ENCODE results near the gene LRMDA. TPM values are rescaled to one million over a fixed set of nuclear protein-coding genes. Genes with fewer than 3 reads are reported as not detected.

Gene LRMDA
- polyA plus RNA-seq, 1 donor (not counting 4 experiments of a cell fraction or from before 2014, with no cell fraction given), result not detected

DNA sequence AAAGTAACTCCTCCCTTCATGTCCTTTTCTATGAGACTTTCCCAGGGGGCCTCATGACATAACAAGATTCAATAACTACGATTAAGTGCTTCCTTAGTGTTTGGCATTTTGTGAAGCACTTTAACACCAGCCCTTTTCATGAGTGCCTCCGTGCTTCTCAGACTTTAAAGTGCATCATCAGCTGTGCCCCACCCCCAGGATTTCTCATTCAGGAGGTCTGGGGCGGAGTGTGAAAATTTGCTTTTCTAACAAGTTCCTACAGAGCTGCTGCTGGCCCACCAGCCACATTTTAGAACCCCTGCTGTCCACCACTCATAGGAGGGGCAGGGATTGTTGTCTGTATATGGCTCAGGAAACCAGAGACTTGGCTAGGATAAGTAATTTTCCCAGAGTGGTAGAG lies 445.3 kb downstream of the LRMDA start:
- H3K79me2 ChIP-seq (ENCODE audit: control insufficient read depth, insufficient read depth, low read length), result no peaks in the 10 kb centered on the region
- H3K9me3 ChIP-seq (ENCODE audit: control insufficient read depth, low read depth, low read length), result no peaks in the 10 kb centered on the region
- FAIRE-seq, result no peak
- no peaks in the 10 kb centered on the region for H3K9me1 ChIP-seq (ENCODE audit: control insufficient read depth, extremely low read depth, insufficient read depth, low read length)
- H3K4me2 ChIP-seq (ENCODE audit: control insufficient read depth, extremely low read depth, insufficient read depth, low read depth, low read length), result no peak overlapping the region
- no peaks in the 10 kb centered on the region for H3K27me3 ChIP-seq (ENCODE audit: control insufficient read depth, extremely low read depth, insufficient read depth, low read length)
- H2AFZ ChIP-seq (ENCODE audit: control insufficient read depth, low read length), result no peak overlapping the region
- H3K36me3 ChIP-seq (ENCODE audit: control insufficient read depth in 2 of 2, extremely low read depth in 1 of 2, insufficient read depth in 2 of 2, low read length in 2 of 2), result no peaks in the 10 kb centered on the region
- no peaks in the 10 kb centered on the region for H3K4me1 ChIP-seq (ENCODE audit: control insufficient read depth, extremely low read depth, insufficient read depth, low read length)
- no peak overlapping the region for H3K27ac ChIP-seq (ENCODE audit: control insufficient read depth, insufficient read depth, low read length)
- no peaks in the 10 kb centered on the region for H4K20me1 ChIP-seq (ENCODE audit: control insufficient read depth, extremely low read depth, insufficient read depth, low read length)
- no peak overlapping the region for H3K4me3 ChIP-seq (ENCODE audit: control insufficient read depth in 2 of 3, extremely low read depth in 1 of 3, insufficient read depth in 2 of 3, low read depth in 1 of 3, low read length in 3 of 3)
- dilution Hi-C loops (cut with MboI; ENCODE audit: extremely low pct_ligation_motif_present, low sequenced_read_pairs), result no loop called here
- no peak for TF ChIP-seq EZH2 (IDR thresholded peaks at IDR 0.05; ENCODE audit: low read length)
- TF ChIP-seq, protein P1, sequence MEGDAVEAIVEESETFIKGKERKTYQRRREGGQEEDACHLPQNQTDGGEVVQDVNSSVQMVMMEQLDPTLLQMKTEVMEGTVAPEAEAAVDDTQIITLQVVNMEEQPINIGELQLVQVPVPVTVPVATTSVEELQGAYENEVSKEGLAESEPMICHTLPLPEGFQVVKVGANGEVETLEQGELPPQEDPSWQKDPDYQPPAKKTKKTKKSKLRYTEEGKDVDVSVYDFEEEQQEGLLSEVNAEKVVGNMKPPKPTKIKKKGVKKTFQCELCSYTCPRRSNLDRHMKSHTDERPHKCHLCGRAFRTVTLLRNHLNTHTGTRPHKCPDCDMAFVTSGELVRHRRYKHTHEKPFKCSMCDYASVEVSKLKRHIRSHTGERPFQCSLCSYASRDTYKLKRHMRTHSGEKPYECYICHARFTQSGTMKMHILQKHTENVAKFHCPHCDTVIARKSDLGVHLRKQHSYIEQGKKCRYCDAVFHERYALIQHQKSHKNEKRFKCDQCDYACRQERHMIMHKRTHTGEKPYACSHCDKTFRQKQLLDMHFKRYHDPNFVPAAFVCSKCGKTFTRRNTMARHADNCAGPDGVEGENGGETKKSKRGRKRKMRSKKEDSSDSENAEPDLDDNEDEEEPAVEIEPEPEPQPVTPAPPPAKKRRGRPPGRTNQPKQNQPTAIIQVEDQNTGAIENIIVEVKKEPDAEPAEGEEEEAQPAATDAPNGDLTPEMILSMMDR (optimal IDR thresholded peaks at IDR 0.05 in 1 of 3, IDR thresholded peaks at IDR 0.05 in 1 of 3, conservative IDR thresholded peaks at IDR 0.05 in 1 of 3; ENCODE audit: extremely low read depth in 1 of 3, insufficient read depth in 2 of 3, low read length in 3 of 3), result no peak
- no peak for DNase-seq (ENCODE audit: low read depth, low spot score)
- H3K9ac ChIP-seq (ENCODE audit: control insufficient read depth, extremely low read depth, insufficient read depth, low read length), result no peak overlapping the region

- no peak for FAIRE-seq
- Histone ChIP-seq H3K4me3 (ENCODE audit: control insufficient read depth in 2 of 3, extremely low read depth in 1 of 3, insufficient read depth in 2 of 3, low read depth in 1 of 3, low read length in 3 of 3) (no peak overlapping the region), H4K20me1 (ENCODE audit: control insufficient read depth, extremely low read depth, insufficient read depth, low read length) (no peaks in the 10 kb centered on the region), H3K9me3 (ENCODE audit: control insufficient read depth, low read depth, low read length) (no peaks in the 10 kb centered on the region), H3K27ac (ENCODE audit: control insufficient read depth, insufficient read depth, low read length) (no peak overlapping the region), H3K27me3 (ENCODE audit: control insufficient read depth, extremely low read depth, insufficient read depth, low read length) (no peaks in the 10 kb centered on the region), H3K79me2 (ENCODE audit: control insufficient read depth, insufficient read depth, low read length) (no peaks in the 10 kb centered on the region), H3K9ac (ENCODE audit: control insufficient read depth, extremely low read depth, insufficient read depth, low read length) (no peak overlapping the region), H3K36me3 (ENCODE audit: control insufficient read depth in 2 of 2, extremely low read depth in 1 of 2, insufficient read depth in 2 of 2, low read length in 2 of 2) (no peaks in the 10 kb centered on the region), H3K4me1 (ENCODE audit: control insufficient read depth, extremely low read depth, insufficient read depth, low read length) (no peaks in the 10 kb centered on the region), H3K4me2 (ENCODE audit: control insufficient read depth, extremely low read depth, insufficient read depth, low read depth, low read length) (no peak overlapping the region), H2AFZ (ENCODE audit: control insufficient read depth, low read length) (no peak overlapping the region), H3K9me1 (ENCODE audit: control insufficient read depth, extremely low read depth, insufficient read depth, low read length) (no peaks in the 10 kb centered on the region)
- TF ChIP-seq, protein P1 (optimal IDR thresholded peaks at IDR 0.05 in 1 of 3, IDR thresholded peaks at IDR 0.05 in 1 of 3, conservative IDR thresholded peaks at IDR 0.05 in 1 of 3; ENCODE audit: extremely low read depth in 1 of 3, insufficient read depth in 2 of 3, low read length in 3 of 3), result no peak
- no peak for TF ChIP-seq EZH2 (IDR thresholded peaks at IDR 0.05; ENCODE audit: low read length)
- dilution Hi-C loops (cut with MboI; ENCODE audit: extremely low pct_ligation_motif_present, low sequenced_read_pairs), result no loop called here
- no peak for DNase-seq (ENCODE audit: low read depth, low spot score)
Observed at GRCh38 chr10:75877877-75878276, 446.5 kb downstream of the LRMDA start.

Measured in keratinocyte (primary cell).